WTC11 (cell line): Measurements from ENCODE around the gene RNF167.

Source experiments
- CBFB ChIP-seq: sonication (generic); formaldehyde crosslinking; IDR thresholded peaks from 2 replicates; pipeline ENCODE4 v1.8.1; 2022; ENCODE audit warnings: mild to moderate bottlenecking, low read depth, missing genetic modification reagents
- ETV6 ChIP-seq: sonication (generic); formaldehyde crosslinking; IDR thresholded peaks from 2 replicates; pipeline ENCODE4 v1.8.1; 2022; ENCODE audit warnings: mild to moderate bottlenecking, missing genetic modification reagents
- GTF2I ChIP-seq: fragments of 250-450 bp; sonication (Bioruptor Pico); conservative IDR thresholded peaks from 2 replicates; pipeline ENCODE4 v1.4.0; 2021; ENCODE audit warnings: mild to moderate bottlenecking
- TF ChIP-seq, protein P1 (sequence below): fragments of 250-450 bp; sonication (Bioruptor Pico); conservative IDR thresholded peaks from 2 replicates; pipeline ENCODE4 v1.9.0; 2021; ENCODE audit warnings: mild to moderate bottlenecking
- TF ChIP-seq, protein P2 (sequence below): fragments of 200-600 bp; IDR thresholded peaks from 2 replicates; pipeline ENCODE4 v1.8.0; 2022; ENCODE audit warnings: antibody characterized with exemption

DNA sequence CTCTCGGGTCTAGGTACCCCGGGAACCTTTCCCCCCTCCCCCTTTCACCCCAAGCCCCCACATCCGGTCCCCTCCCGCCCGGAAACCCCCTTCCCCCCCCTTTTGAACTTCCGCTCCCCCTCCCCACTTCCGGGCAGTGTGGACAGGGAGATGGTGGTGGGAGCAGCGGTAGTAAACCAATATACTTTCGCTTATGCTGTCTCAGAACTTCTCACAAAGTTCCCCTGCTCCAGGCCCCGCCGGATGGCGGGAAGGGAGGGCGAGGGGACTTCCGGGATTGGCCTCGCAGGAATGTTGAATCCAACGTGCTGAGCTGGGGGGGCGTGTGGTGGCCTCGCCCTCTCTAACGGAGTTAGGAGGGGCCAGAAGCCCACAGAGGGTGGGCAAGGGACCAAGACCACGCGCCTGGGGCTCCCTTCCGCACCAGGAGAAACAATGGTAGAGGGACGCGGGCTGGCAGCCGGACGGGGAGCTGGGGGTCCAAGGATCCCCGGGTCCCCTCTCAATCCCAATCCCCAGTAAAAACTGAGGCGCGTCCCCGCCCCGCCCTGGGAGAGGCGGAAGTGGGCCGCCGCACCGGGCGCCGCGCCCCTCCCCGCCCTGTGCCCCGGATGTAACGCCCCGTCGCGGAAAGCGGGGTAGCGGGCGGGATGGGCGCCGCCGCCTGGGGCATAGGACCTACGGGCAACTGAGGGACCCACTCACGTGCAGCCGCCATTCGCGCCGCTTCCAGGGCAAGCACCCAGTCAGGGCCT lies 7.5 kb downstream of the RNF167 start:
- TF ChIP-seq, protein P1, sequence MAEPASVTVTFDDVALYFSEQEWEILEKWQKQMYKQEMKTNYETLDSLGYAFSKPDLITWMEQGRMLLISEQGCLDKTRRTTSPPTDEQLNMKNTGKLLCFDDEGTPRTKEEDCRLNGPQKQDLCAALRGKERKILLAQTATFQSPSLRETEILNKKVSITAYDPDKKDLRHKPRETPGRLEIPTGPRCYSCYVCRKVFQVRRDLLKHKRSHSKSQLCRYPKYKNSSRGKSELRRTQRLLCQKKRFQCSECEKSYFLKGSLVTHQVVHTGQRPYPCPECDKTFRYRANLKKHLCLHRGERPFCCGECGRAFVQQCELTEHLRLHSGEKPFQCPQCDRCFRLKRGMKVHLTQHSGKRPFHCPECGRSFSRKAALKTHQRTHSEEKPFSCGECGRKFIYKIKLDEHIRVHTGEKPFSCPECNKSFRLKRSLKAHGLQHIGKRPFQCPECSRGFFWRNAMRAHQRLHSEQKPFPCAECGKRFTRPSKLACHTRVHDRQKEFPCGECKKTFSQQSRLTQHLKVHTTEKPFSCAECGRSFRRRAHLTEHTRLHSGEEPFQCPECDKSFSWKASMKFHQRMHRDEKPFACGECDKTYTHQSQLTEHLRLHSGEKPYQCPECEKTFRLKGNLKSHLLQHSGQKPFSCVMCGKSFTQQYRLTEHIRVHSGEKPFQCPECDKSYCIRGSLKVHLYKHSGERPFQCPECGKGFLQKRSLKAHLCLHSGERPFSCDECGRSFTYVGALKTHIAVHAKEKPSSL = no peak
- TF ChIP-seq, protein P2, sequence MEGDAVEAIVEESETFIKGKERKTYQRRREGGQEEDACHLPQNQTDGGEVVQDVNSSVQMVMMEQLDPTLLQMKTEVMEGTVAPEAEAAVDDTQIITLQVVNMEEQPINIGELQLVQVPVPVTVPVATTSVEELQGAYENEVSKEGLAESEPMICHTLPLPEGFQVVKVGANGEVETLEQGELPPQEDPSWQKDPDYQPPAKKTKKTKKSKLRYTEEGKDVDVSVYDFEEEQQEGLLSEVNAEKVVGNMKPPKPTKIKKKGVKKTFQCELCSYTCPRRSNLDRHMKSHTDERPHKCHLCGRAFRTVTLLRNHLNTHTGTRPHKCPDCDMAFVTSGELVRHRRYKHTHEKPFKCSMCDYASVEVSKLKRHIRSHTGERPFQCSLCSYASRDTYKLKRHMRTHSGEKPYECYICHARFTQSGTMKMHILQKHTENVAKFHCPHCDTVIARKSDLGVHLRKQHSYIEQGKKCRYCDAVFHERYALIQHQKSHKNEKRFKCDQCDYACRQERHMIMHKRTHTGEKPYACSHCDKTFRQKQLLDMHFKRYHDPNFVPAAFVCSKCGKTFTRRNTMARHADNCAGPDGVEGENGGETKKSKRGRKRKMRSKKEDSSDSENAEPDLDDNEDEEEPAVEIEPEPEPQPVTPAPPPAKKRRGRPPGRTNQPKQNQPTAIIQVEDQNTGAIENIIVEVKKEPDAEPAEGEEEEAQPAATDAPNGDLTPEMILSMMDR = no peak
- TF ChIP-seq CBFB = no peak
- TF ChIP-seq ETV6 = 0 out of 2 replicates have a peak, but pooled peaks have one; percentile 45
- no peak for TF ChIP-seq GTF2I (CRISPR knock-in tag)
